Lung (tissue), 12 donors: ENCODE results near the gene SPTSSB. TPM values are rescaled to one million over a fixed set of nuclear protein-coding genes. Genes with fewer than 3 reads are reported as not detected.
A peak's percentile ranks its signal among the peaks of the same experiment; 100 is the strongest.

Experiments used
- ATAC-seq: fragments of 200-7000 bp; cut with Tn5 transposase; one replicate; pipeline ENCODE4 v1.9.1; 2020; ENCODE audit warnings: moderate number of reproducible peaks; ENCODE audit not compliant: insufficient read depth, low FRiP score
- DNase-seq, 3 donors: peaks; one replicate each; pipeline ENCODE4 v3.0.0-alpha.2; 2013 to 2017
- H3K27ac ChIP-seq, 2 donors: one replicate each; pipeline ENCODE4 v1.5.1; 2013; ENCODE audit warnings: mild to moderate bottlenecking in 2 of 2, moderate library complexity in 2 of 2, control low read depth in 1 of 2, inconsistent platforms in 1 of 2, low read depth in 1 of 2, low read length in 1 of 2
- H3K27me3 ChIP-seq, 3 donors: one replicate each; pipeline ENCODE4 v1.5.1; 2013; ENCODE audit warnings: low read length in 2 of 3; ENCODE audit not compliant: control insufficient read depth in 3 of 3, insufficient read depth in 3 of 3
- H3K36me3 ChIP-seq, 4 donors: one replicate each; pipeline ENCODE4 v1.5.1; 2013; ENCODE audit warnings: low read length in 4 of 4, mild to moderate bottlenecking in 1 of 4, moderate library complexity in 1 of 4; ENCODE audit not compliant: control insufficient read depth in 4 of 4, insufficient read depth in 4 of 4
- H3K4me1 ChIP-seq, 5 donors: one replicate each; pipeline ENCODE4 v1.5.1; 2013; ENCODE audit warnings: low read length in 5 of 5, mild to moderate bottlenecking in 2 of 5, moderate library complexity in 1 of 5; ENCODE audit not compliant: control insufficient read depth in 5 of 5, insufficient read depth in 5 of 5
- H3K4me3 ChIP-seq: one replicate; pipeline ENCODE4 v1.5.1; 2013; ENCODE audit warnings: mild to moderate bottlenecking, control low read depth, moderate library complexity
- H3K9ac ChIP-seq, 2 donors: one replicate each; pipeline ENCODE4 v1.5.1; 2013; ENCODE audit warnings: low read length in 2 of 2, control low read depth in 1 of 2; ENCODE audit not compliant: insufficient read depth in 1 of 2
- H3K9me3 ChIP-seq, 4 donors: one replicate each; pipeline ENCODE4 v1.5.1; 2013; ENCODE audit warnings: low read length in 3 of 4, mild to moderate bottlenecking in 1 of 4, moderate library complexity in 1 of 4; ENCODE audit not compliant: control insufficient read depth in 4 of 4, insufficient read depth in 3 of 4
- CTCF ChIP-seq: IDR thresholded peaks from 2 replicates; pipeline ENCODE4 v1.5.1; 2012; ENCODE audit warnings: mild to moderate bottlenecking; ENCODE audit errors: control extremely low read depth, extremely low read depth
- WGBS, 2 donors: extraction: QIAGEN DNeasy Blood & Tissue Kit; methylation state at CpG; one replicate each; pipeline ENCODE4 v1.1.7; 2013; 5-methylcytosine and 5-hydroxymethylcytosine counted together
- polyA plus RNA-seq, 2 donors: library from polyadenylated mRNA; stranded (reverse); fragments of 200-250 nt; gene quantifications; one replicate each; pipeline ENCODE4 v1.2.1, GENCODE V29; 2013
- total RNA-seq, 2 donors: library from RNA; depleted of rRNA in 1 of 2; stranded (reverse); fragments of >200 nt in 1 of 2; gene quantifications; one replicate each; pipeline ENCODE4 v1.2.1, GENCODE V29; 2014 to 2021
- donor health status: control.
- donor health status: control.
- donor health status: Bipolar disorder and iron deficiency.
- donor health status: healthy.
- donor health status: DM: yes; HTN: yes; CAD: no.

The SPTSSB gene
- total and polyA plus RNA-seq, 4 donors, result 0.08 to 0.23 (median 0.20) TPM; not detected in 1

GRCh38 chr3:161345023-161345422 is 26.3 kb downstream of the SPTSSB start:
- no peak overlapping the region for H3K9ac ChIP-seq
- TF ChIP-seq CTCF, result no peak
- WGBS, 2 donors, result 46 to 79% methylated on average over 2 of the region's 2 CpGs
- no peaks in the 10 kb centered on the region for H3K36me3 ChIP-seq
- ATAC-seq (no peak), DNase-seq (peak in 1 of 3 donors; percentile 16)
- no peak overlapping the region for H3K4me3 ChIP-seq
- peaks cover 0 to 1% (median 0%) of the 10 kb centered on the region in 4 donors for H3K9me3 ChIP-seq
- H3K4me1 ChIP-seq, result no peaks in the 10 kb centered on the region
- H3K27ac ChIP-seq, result no peak overlapping the region
- H3K27me3 ChIP-seq, result peaks cover 0 to 24% (median 0%) of the 10 kb centered on the region in 3 donors

GRCh38 chr3:161343986-161344385 is 27.3 kb downstream of the SPTSSB start:
- Histone ChIP-seq H3K27ac (no peak overlapping the region), H3K4me1 (no peaks in the 10 kb centered on the region), H3K9me3 (peaks cover 0 to 1% (median 0%) of the 10 kb centered on the region in 4 donors), H3K4me3 (no peak overlapping the region), H3K9ac (no peak overlapping the region), H3K27me3 (peaks cover 0 to 19% (median 0%) of the 10 kb centered on the region in 3 donors), H3K36me3 (no peaks in the 10 kb centered on the region)
- WGBS, 2 donors, result 85 to 90% methylated on average over 1 of the region's 1 CpG
- ATAC-seq, result no peak
- no peak for TF ChIP-seq CTCF
- no peak for DNase-seq

- 82 to 84% methylated on average over 3 of the region's 3 CpGs for WGBS, 2 donors
- no peak for TF ChIP-seq CTCF
- H3K27ac ChIP-seq, result no peak overlapping the region
Measured at GRCh38 chr3:161343540-161343939, 27.8 kb downstream of the SPTSSB start.

GRCh38 chr3:161342629-161343028 is 28.7 kb downstream of the SPTSSB start:
- Histone ChIP-seq H3K9ac (no peak overlapping the region), H3K36me3 (no peaks in the 10 kb centered on the region), H3K9me3 (peaks cover 0 to 1% (median 0%) of the 10 kb centered on the region in 4 donors), H3K27me3 (peaks cover 0 to 14% (median 0%) of the 10 kb centered on the region in 3 donors), H3K4me3 (no peak overlapping the region), H3K4me1 (no peaks in the 10 kb centered on the region), H3K27ac (no peak overlapping the region)
- no peak for ATAC-seq
- no peak for DNase-seq
- WGBS, 2 donors, result 78 to 90% methylated on average over 3 of the region's 3 CpGs
- no peak for TF ChIP-seq CTCF

More at GRCh38 chr3:161343540-161343939, 27.8 kb downstream of the SPTSSB start:
- Histone ChIP-seq H3K9ac (no peak overlapping the region), H3K4me1 (no peaks in the 10 kb centered on the region), H3K36me3 (no peaks in the 10 kb centered on the region), H3K4me3 (no peak overlapping the region), H3K27me3 (peaks cover 0 to 16% (median 0%) of the 10 kb centered on the region in 3 donors), H3K9me3 (peaks cover 0 to 1% (median 0%) of the 10 kb centered on the region in 4 donors)
- DNase-seq (no peak), ATAC-seq (no peak)
